Thyroid gland (tissue), 4 donors: Measurements from ENCODE around the gene UBE2I.

ENCODE experiments used
- POLR2A ChIP-seq, 2 donors: fragments of 450-650 bp; IDR thresholded peaks; one replicate each; pipeline ENCODE4 v1.6.1; 2017; ENCODE audit warnings: antibody characterized with exemption in 2 of 2, mild to moderate bottlenecking in 2 of 2, moderate library complexity in 1 of 2
- TF ChIP-seq, protein P1 (sequence below), 6 experiments: fragments of 200-600 bp in 3 of 6; fragments of 450-650 bp in 3 of 6; sonication (generic) in 3 of 6; IDR thresholded peaks; one replicate each; pipeline ENCODE4 v1.5.1; 2016 to 2019; ENCODE audit warnings: antibody characterized with exemption in 6 of 6, mild to moderate bottlenecking in 2 of 6, inconsistent platforms in 1 of 6, moderate library complexity in 1 of 6

DNA sequence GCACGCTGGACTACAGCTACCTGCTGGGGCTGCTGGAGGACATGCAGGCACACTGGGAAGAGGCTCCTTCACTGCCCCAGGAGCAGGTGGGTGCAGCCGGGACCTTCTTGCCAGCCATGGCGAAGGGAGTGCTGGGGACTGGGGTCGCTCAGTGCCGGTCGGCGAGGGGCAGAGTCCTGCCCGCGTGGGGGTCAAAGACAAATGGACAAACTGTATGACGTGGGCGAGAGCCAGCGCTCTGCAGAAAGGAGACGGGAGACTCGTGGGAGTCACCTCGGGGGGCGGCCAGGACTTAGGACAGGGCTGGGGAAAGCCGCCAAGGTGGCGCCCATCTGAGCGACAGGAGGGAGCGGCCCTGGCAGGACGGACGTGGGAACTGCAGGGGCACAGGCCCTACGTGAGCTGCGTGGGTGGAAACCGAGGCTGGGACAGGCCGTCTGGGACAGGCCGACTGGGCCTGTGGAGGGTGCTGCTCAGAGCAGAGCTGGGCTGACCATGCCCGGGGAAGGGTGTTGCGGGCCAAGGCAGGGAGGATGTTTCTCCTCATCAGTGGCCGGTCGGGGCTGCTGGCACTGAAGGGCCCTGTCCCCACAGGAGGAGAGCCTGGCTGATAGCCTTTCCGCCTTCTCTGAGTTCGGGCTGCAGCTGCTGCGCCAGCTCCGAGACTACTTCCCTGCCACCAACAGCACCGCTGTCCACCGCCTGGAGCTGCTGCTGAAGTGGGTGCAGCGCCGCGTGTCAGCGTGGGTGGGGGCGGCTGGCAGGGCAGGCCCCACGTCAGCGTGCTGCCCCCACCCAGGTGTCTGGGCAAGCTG lies 34.2 kb downstream of the UBE2I start:
- TF ChIP-seq, protein P1, sequence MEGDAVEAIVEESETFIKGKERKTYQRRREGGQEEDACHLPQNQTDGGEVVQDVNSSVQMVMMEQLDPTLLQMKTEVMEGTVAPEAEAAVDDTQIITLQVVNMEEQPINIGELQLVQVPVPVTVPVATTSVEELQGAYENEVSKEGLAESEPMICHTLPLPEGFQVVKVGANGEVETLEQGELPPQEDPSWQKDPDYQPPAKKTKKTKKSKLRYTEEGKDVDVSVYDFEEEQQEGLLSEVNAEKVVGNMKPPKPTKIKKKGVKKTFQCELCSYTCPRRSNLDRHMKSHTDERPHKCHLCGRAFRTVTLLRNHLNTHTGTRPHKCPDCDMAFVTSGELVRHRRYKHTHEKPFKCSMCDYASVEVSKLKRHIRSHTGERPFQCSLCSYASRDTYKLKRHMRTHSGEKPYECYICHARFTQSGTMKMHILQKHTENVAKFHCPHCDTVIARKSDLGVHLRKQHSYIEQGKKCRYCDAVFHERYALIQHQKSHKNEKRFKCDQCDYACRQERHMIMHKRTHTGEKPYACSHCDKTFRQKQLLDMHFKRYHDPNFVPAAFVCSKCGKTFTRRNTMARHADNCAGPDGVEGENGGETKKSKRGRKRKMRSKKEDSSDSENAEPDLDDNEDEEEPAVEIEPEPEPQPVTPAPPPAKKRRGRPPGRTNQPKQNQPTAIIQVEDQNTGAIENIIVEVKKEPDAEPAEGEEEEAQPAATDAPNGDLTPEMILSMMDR (IDR thresholded peaks at IDR 0.05), result no peak
- TF ChIP-seq POLR2A (IDR thresholded peaks at IDR 0.05), result no peak
